ENCODE data around the gene FOXR1. TPM values are rescaled to one million over a fixed set of nuclear protein-coding genes. Genes with fewer than 3 reads are reported as not detected.

Gene FOXR1, protein sequence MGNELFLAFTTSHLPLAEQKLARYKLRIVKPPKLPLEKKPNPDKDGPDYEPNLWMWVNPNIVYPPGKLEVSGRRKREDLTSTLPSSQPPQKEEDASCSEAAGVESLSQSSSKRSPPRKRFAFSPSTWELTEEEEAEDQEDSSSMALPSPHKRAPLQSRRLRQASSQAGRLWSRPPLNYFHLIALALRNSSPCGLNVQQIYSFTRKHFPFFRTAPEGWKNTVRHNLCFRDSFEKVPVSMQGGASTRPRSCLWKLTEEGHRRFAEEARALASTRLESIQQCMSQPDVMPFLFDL
- total RNA-seq, result not detected in 2 replicates

DNA sequence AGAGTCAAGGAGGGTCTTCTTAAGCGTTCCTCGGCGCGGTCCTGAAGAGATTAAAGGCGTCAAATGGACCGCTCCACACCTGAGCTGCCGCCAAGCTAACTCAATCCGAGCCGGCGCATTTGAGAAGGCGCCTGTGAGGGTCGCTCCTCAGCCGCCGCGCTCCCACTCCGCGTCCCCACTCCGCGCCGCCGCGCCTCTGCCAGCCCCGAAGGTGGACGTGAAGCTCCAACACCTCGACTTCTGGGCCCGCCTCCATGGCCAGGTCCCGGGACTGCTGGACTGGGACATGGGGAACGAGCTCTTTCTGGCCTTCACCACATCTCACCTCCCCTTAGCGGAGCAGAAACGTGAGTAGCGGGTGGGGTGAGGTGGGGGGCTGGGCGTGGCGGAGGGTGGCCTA is at the start of gene FOXR1:
Gene FOXR1 (plus strand): TSS at position 116 of the 400 bp plus-strand sequence. CDS start 171 bp downstream, at position 287.

DNA sequence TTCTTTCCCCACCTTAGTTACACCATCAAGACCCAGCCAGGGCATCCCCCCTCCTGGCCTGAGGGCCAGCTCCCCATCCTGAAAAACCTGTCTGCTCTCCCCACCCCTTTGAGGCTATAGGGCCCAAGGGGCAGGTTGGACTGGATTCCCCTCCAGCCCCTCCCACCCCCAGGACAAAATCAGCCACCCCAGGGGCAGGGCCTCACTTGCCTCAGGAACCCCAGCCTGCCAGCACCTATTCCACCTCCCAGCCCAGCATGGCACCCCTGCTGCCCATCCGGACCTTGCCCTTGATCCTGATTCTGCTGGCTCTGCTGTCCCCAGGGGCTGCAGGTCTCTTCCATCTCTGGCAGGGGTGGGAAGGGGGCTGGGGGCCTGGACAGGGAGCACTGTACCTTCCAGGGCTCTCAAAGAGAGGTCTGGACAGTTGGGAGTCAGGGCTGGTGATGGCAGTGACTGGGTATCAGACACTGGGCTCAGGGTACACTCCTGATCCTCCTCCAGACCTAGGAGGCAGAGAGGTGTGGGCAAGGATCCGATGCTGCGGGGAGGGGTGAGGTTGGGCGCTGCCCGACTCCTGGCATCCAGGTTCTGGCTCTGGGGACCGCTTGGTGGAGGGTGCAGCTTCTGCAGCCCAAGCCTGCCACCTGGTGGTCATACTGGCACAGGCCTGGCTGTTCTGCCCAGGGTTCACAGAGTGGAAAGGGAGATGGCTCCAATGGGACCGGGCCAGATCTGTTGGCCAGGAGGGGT is 15.3 kb upstream of the FOXR1 start, which contains the start of gene UPK2:
Gene UPK2 (plus strand): TSS at position 205 of the 753 bp plus-strand sequence. CDS start 53 bp downstream, at position 258.

DNA sequence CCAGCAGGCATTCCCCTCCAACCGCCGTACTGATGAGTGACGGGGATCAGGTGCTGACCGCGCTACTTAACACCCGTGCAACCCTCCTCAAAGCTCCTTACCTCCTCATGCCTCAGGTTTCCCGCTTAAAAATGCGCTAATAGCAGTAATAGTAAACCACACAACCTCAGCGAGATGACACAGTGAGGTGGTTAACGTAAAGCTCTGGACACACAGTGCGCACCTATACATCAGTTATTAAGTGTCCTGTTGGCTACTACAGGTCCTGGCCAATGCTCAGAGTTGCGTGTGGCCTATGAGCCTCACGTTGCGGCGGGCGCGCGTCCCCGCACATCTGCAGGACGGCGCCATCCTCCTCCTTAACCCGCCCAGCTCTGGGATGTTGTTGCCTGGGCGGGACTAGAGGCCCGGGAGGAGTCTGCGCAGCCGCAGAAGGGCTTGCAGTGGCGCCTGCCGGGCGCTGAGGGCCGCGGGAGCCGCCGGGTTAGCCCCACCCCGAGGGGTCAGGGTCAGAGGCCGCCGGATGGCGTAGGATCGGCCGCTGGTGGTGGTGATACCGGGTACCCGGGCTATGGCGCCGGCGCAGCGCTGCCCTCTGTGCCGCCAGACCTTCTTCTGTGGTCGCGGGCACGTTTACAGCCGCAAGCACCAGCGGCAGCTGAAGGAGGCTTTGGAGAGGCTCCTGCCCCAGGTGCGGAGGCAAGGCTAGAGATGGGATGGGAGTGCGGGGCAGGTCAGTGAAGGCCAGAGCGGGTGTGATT is 26.2 kb downstream of the FOXR1 start, which contains the start of gene CENATAC:
Gene CENATAC (plus strand): TSS at position 512 of the 761 bp plus-strand sequence. CDS start 60 bp downstream, at position 572.

DNA sequence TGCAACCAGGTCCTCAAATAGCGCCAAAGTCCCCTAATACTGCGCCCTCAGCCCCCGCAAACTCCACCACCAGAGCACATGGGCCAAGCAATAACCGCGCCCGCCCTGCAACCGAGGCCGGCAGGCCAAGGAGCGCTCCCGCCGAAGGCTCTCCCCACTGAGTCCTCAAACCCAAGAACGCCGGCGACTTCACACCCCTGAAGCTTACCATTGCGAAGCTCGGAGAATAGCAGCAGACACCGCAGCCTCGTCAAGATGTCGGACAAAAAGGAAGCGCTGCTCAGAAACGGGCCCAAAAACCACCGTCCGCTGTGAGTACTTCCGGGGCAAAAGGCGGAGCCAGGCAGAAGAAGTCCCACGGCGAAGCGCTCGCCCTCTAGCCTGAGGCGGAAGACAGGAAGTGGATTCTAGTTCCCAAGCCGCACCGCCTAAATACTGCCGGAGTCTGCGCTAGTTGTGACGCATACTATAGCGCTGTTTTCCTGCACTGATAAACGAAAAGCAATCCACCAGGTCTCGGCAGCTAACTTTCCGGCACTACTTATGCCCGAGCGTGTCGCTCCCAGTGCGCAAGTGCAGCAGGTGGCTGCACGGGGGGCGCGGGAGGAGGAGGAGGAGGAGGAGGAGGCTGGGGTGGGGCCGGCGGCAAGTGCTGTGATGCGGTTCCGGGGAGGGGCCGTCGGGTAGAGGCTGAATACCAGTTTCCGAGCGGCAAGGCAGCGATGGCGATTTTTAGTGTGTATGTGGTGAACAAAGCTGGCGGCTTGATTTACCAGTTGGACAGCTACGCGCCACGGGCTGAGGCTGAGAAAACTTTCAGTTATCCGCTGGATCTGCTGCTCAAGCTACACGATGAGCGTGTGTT is 46.7 kb downstream of the FOXR1 start, which contains the start of the genes RPS25 and TRAPPC4:
Gene RPS25 (minus strand): TSS at position 270 of the 865 bp plus-strand sequence. CDS start 59 bp downstream, at position 211.
Gene TRAPPC4 (plus strand): TSS at position 693 of the 865 bp plus-strand sequence. CDS start 30 bp downstream, at position 723.

DNA sequence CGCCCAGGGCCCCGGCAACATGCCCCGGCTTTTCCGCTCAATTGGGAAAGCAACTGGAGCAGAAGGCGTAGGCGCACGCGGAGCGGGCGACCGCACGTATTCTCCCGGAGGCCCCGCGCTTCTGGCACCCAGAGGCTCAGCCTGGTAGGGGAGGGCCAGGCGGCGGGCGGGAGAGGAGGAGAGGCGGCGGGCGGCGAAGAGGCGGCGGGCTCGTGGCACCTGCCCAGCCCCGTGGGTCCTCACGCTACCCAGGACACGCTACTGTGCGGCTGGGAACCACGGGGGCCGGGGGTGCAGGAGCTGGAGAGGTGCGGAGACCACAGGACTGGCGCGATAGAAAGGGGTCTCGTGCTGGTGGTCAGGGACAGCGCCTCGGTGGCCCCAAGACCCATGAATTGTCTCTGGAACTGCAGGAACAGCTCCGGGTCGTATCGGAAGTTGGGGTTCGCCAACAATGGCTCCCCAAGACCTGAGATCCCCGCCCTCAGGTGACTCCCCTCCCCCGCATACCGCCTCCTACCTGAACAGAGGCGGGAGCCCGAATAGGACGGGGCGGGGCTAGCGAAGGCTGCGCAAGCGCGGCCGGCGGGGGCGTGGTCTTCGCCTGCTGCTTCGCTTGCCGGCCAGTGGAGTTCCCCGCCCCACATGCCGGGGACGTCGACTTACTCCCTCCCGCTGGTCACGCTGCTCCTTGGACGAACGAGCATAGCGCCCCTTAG is 58.9 kb downstream of the FOXR1 start, which contains the start of gene SLC37A4:
Gene SLC37A4 (minus strand): TSS at position 549 of the 719 bp plus-strand sequence.

Small RNAs within 50 kb of the gene (small RNA-seq; reads per million reads assigned to genes)
- gene AP003392.2 (not detected), gene RF00017 (not detected), gene RF00019 (not detected), gene RN7SL688P (not detected)

Other genes with a start within 250 kb of the FOXR1 start
- 160 and 166 TPM in 2 replicates for gene DDX6, start 180.6 kb upstream of the FOXR1 start, total RNA-seq
- gene CXCR5, start 87.9 kb upstream of the FOXR1 start, total RNA-seq, result not detected in 2 replicates
- gene BCL9L, start 45.8 kb upstream of the FOXR1 start, total RNA-seq, result 60.5 and 63.8 TPM in 2 replicates
- not detected in 2 replicates for gene UPK2, start 15.5 kb upstream of the FOXR1 start, total RNA-seq
- gene CENATAC, start 26.4 kb downstream of the FOXR1 start, total RNA-seq, result 24.5 and 26.4 TPM in 2 replicates
- 360 and 436 TPM in 2 replicates for gene RPS25, start 46.6 kb downstream of the FOXR1 start, total RNA-seq
- gene TRAPPC4, start 47.0 kb downstream of the FOXR1 start, total RNA-seq, result 36.9 and 38.5 TPM in 2 replicates
- 10.7 and 11.8 TPM in 2 replicates for gene SLC37A4, start 59.1 kb downstream of the FOXR1 start, total RNA-seq
- 110 and 138 TPM in 2 replicates for gene HYOU1, start 85.4 kb downstream of the FOXR1 start, total RNA-seq
- 29.4 and 31.7 TPM in 2 replicates for gene VPS11, start 96.1 kb downstream of the FOXR1 start, total RNA-seq
- 7.3 and 9.7 TPM in 2 replicates for gene HMBS, start 113.1 kb downstream of the FOXR1 start, total RNA-seq
- 15.1 and 20.1 TPM in 2 replicates for gene DPAGT1, start 130.1 kb downstream of the FOXR1 start, total RNA-seq
- gene C2CD2L, start 135.6 kb downstream of the FOXR1 start, total RNA-seq, result 2.8 and 4.4 TPM in 2 replicates
- gene HINFP, start 149.8 kb downstream of the FOXR1 start, total RNA-seq, result 18.0 and 25.3 TPM in 2 replicates
- 0.12 and 0.32 TPM in 2 replicates for gene ABCG4, start 177.3 kb downstream of the FOXR1 start, total RNA-seq
- gene NLRX1, start 197.0 kb downstream of the FOXR1 start, total RNA-seq, result 27.7 and 28.7 TPM in 2 replicates
- not detected in 2 replicates for gene NHERF4, start 213.7 kb downstream of the FOXR1 start, total RNA-seq
- gene CBL, start 234.6 kb downstream of the FOXR1 start, total RNA-seq, result 12.5 and 16.2 TPM in 2 replicates

Measured in hair follicle dermal papilla cell (primary cell).